GM23338 (cell line): Measurements from ENCODE around the gene EDIL3. TPM values are rescaled to one million over a fixed set of nuclear protein-coding genes. Genes with fewer than 3 reads are reported as not detected.

Experiments used
- ATAC-seq: fragments of 200-7000 bp; cut with Tn5 transposase; 3 replicates; pipeline ENCODE4 v1.9.1; 2020
- DNase-seq: peaks from one replicate; pipeline ENCODE4 v3.0.0-alpha.2; 2015; ENCODE audit warnings: low spot score
- H2AFZ ChIP-seq: fragments of 200-600 bp; sonication (generic); 2 replicates; pipeline ENCODE4 v1.8.0; 2016; ENCODE audit warnings: antibody characterized with exemption, mild to moderate bottlenecking, moderate library complexity
- H3F3A ChIP-seq: fragments of 200-600 bp; sonication (generic); replicated peaks from 2 replicates; pipeline ENCODE4 v1.8.0; 2017; ENCODE audit warnings: antibody characterized with exemption, mixed run types, low read depth
- H3K27ac ChIP-seq: fragments of 200-600 bp; sonication (generic); 2 replicates; pipeline ENCODE4 v1.6.1; 2016; ENCODE audit warnings: low read depth
- H3K27me3 ChIP-seq: fragments of 200-600 bp; sonication (generic); 2 replicates; pipeline ENCODE4 v1.8.0; 2016; ENCODE audit warnings: mild to moderate bottlenecking, mixed run types, moderate library complexity; ENCODE audit not compliant: insufficient read depth
- H3K36me3 ChIP-seq: fragments of 200-600 bp; sonication (generic); 2 replicates; pipeline ENCODE4 v1.8.0; 2016; ENCODE audit warnings: mild to moderate bottlenecking; ENCODE audit not compliant: insufficient read depth
- H3K4me1 ChIP-seq: fragments of 200-600 bp; sonication (generic); 2 replicates; pipeline ENCODE4 v1.8.0; 2016; ENCODE audit warnings: mild to moderate bottlenecking, moderate library complexity; ENCODE audit not compliant: insufficient read depth
- H3K4me2 ChIP-seq: fragments of 200-600 bp; sonication (generic); 2 replicates; pipeline ENCODE4 v1.7.1; 2017; ENCODE audit warnings: mixed run types
- H3K4me3 ChIP-seq: fragments of 200-600 bp; sonication (generic); 2 replicates; pipeline ENCODE4 v1.6.1; 2016; ENCODE audit warnings: mixed run types
- H3K79me2 ChIP-seq: fragments of 200-600 bp; sonication (generic); replicated peaks from 2 replicates; pipeline ENCODE4 v1.8.0; 2017; ENCODE audit warnings: mild to moderate bottlenecking; ENCODE audit not compliant: insufficient read depth
- H3K9me2 ChIP-seq: fragments of 200-600 bp; sonication (generic); 2 replicates; pipeline ENCODE4 v1.8.0; 2017; ENCODE audit not compliant: insufficient read depth
- H4K20me1 ChIP-seq: fragments of 200-600 bp; sonication (generic); replicated peaks from 2 replicates; pipeline ENCODE4 v1.8.0; 2017; ENCODE audit warnings: mild to moderate bottlenecking; ENCODE audit not compliant: insufficient read depth
- H3K27ac Mint-ChIP-seq: 2 replicates; pipeline ENCODE4 v1.8.0; 2020; ENCODE audit warnings: inconsistent platforms, mild to moderate bottlenecking, moderate library complexity, mixed read lengths
- H3K27me3 Mint-ChIP-seq: 3 replicates; pipeline ENCODE4 v1.8.0; 2022; ENCODE audit warnings: low read depth, mild to moderate bottlenecking, moderate library complexity, mixed read lengths, inconsistent platforms; ENCODE audit not compliant: insufficient read depth, poor library complexity
- H3K36me3 Mint-ChIP-seq: 3 replicates; pipeline ENCODE4 v1.8.0; 2021; ENCODE audit warnings: low read depth, mild to moderate bottlenecking, inconsistent platforms, moderate library complexity, mixed read lengths
- H3K4me1 Mint-ChIP-seq: 3 replicates; pipeline ENCODE4 v1.8.0; 2020; ENCODE audit warnings: mild to moderate bottlenecking, inconsistent platforms, mixed read lengths
- H3K4me3 Mint-ChIP-seq: 3 replicates; pipeline ENCODE4 v1.8.0; 2021; ENCODE audit warnings: moderate library complexity, mild to moderate bottlenecking, inconsistent platforms, mixed read lengths
- H3K9me3 Mint-ChIP-seq: 3 replicates; pipeline ENCODE4 v1.8.0; 2020; ENCODE audit warnings: moderate library complexity, mild to moderate bottlenecking, inconsistent platforms, mixed read lengths
- CTCF ChIP-seq, 2 experiments: fragments of 200-600 bp in 1 of 2; sonication (generic) in 1 of 2; conservative IDR thresholded peaks; 2 replicates each; pipeline versions ENCODE4 v1.5.1 to v1.6.1; 2016 to 2017; ENCODE audit warnings: antibody characterized with exemption in 2 of 2, low read depth in 2 of 2, mild to moderate bottlenecking in 2 of 2, moderate library complexity in 1 of 2
- ETS1 ChIP-seq: IDR thresholded peaks from 2 replicates; pipeline ENCODE4 v1.6.1; 2016; ENCODE audit warnings: antibody characterized with exemption
- NANOG ChIP-seq: IDR thresholded peaks from 2 replicates; pipeline ENCODE4 v1.6.1; 2016; ENCODE audit warnings: antibody characterized with exemption, borderline replicate concordance
- REST ChIP-seq: IDR thresholded peaks from one replicate; pipeline ENCODE4 v1.6.1; 2018; ENCODE audit warnings: antibody characterized with exemption; ENCODE audit not compliant: unreplicated experiment
- STAT1 ChIP-seq: IDR thresholded peaks from one replicate; pipeline ENCODE4 v1.6.1; 2016; ENCODE audit warnings: antibody characterized with exemption; ENCODE audit not compliant: unreplicated experiment
- ZNF114 ChIP-seq: fragments of 250-450 bp; sonication (Bioruptor Pico); IDR thresholded peaks from 2 replicates; pipeline ENCODE4 v1.5.0; 2020; ENCODE audit warnings: mild to moderate bottlenecking, moderate library complexity
- ZNF331 ChIP-seq: fragments of 250-450 bp; sonication (Bioruptor Pico); IDR thresholded peaks from 2 replicates; pipeline ENCODE4 v1.5.0; 2020; ENCODE audit warnings: low read depth, mild to moderate bottlenecking, moderate library complexity
- polyA plus RNA-seq: library from polyadenylated mRNA; unstranded; fragments of >200 nt; fragmentation: Nextera tagmentation; extraction: Ambion mirVana; gene quantifications from 2 replicates; pipeline ENCODE4 v1.2.1, GENCODE V29; 2016
- total RNA-seq: library from RNA; depleted of rRNA; stranded (reverse); fragments of >200 nt; shearing (Covaris generic); gene quantifications from 2 replicates; pipeline ENCODE4 v1.2.3, GENCODE V29; 2014

EDIL3 gene
- total and polyA plus RNA-seq, 2 experiments from 2014 or later, result 43.3 to 61.9 TPM

GRCh38 chr5:83967417-83967816 lies 417.3 kb downstream of the EDIL3 start (continued):
- TF ChIP-seq STAT1, result no peak
- no peak for TF ChIP-seq CTCF (conservative IDR thresholded peaks at IDR 0.05; ENCODE audit: low read depth in 2 of 2)
- no peak for TF ChIP-seq REST

- Histone ChIP-seq H3K4me1 (no peaks in the 10 kb centered on the region), H3K4me3 (no peak overlapping the region), H3K4me2 (no peak overlapping the region), H3K36me3 (no peaks in the 10 kb centered on the region), H3K27me3 (no peaks in the 10 kb centered on the region), H3K27ac (no peak overlapping the region), H3K9me2 (no peaks in the 10 kb centered on the region), H2AFZ (no peak overlapping the region), H3K79me2 (no peaks in the 10 kb centered on the region), H4K20me1 (no peaks in the 10 kb centered on the region), H3F3A (no peaks in the 10 kb centered on the region)
- H3K4me3 Mint-ChIP-seq, result no peak overlapping the region
- no peaks in the 10 kb centered on the region for H3K27me3 Mint-ChIP-seq
- peak overlapping the region; percentile 14 for H3K27ac Mint-ChIP-seq
- no peaks in the 10 kb centered on the region for H3K9me3 Mint-ChIP-seq
- ATAC-seq (no peak), DNase-seq (no peak)
- H3K36me3 Mint-ChIP-seq, result no peaks in the 10 kb centered on the region
- no peaks in the 10 kb centered on the region for H3K4me1 Mint-ChIP-seq
- TF ChIP-seq ETS1 (no peak), ZNF331 (CRISPR knock-in tag) (no peak), ZNF114 (CRISPR knock-in tag) (no peak), REST (no peak), STAT1 (no peak), CTCF (conservative IDR thresholded peaks at IDR 0.05; ENCODE audit: low read depth in 2 of 2) (no peak), NANOG (no peak)
These were observed 419.2 kb downstream of the EDIL3 start for GRCh38 chr5:83965441-83965840.
